AG09319 (cell line): ENCODE measurements around the gene FOXP1.

ENCODE experiments used
- DNase-seq: peaks from one replicate; pipeline ENCODE4 v3.0.0-alpha.2; 2010; ENCODE audit warnings: low read depth; ENCODE audit errors: extremely low read depth
- TF ChIP-seq, protein P1 (sequence below): IDR thresholded peaks from 2 replicates; pipeline ENCODE4 v1.5.1; 2011; ENCODE audit warnings: low read depth, mild to moderate bottlenecking, inconsistent platforms, low read length, moderate library complexity

FOXP1 gene

DNA sequence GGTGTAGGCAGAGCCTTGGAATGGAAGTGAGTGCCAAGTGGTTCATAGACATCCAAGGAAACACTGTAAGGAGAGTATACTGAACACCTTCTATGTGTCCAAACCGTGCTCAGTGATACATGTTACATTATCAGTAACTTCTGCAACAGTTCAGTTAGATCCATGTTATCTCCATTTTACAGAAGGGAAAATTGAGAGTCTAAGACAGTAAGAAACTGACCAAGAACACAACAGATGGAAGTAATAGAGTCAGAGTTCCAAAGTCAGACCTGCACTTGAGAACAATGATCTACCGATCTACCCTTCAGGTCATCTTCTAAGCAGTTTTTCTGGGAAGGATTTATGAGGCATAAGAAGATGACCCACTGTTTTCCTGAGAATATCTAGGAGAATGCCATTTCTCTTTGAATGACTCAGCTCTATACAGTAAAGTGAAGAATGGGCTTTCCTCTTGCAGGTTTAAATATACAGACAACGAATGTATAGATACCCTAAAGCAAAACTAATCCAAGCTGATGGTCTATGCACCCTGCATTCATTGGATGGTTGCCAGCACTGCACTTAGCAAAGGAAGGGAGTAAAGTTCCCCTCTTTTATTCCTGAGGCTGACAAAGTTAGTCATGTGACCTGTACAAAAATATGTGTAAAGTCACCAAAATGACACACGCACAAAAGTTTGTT lies 667.0 kb downstream of the FOXP1 start:
- TF ChIP-seq, protein P1, sequence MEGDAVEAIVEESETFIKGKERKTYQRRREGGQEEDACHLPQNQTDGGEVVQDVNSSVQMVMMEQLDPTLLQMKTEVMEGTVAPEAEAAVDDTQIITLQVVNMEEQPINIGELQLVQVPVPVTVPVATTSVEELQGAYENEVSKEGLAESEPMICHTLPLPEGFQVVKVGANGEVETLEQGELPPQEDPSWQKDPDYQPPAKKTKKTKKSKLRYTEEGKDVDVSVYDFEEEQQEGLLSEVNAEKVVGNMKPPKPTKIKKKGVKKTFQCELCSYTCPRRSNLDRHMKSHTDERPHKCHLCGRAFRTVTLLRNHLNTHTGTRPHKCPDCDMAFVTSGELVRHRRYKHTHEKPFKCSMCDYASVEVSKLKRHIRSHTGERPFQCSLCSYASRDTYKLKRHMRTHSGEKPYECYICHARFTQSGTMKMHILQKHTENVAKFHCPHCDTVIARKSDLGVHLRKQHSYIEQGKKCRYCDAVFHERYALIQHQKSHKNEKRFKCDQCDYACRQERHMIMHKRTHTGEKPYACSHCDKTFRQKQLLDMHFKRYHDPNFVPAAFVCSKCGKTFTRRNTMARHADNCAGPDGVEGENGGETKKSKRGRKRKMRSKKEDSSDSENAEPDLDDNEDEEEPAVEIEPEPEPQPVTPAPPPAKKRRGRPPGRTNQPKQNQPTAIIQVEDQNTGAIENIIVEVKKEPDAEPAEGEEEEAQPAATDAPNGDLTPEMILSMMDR: no peak
- no peak for DNase-seq

DNA sequence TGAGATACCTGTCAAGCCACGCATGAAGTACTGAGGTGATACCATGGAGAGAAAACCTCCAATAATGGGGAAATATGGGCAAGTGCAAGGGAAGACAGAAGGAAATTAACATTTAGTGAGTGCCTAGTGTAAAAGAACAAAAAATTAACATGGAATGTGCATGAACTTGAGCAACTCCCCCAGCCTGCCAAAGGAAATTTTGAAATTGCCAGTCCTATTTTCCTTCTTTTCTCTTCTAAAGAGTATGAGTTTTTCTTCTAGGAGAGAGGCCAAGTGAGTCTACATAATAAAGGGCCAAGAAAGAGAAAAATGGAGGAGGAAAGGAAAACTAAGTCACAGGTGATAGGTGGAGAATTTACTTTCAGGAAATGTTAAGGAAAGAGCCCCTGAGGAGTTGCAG lies 668.7 kb downstream of the FOXP1 start:
- TF ChIP-seq, protein P1: no peak
- no peak for DNase-seq

DNA sequence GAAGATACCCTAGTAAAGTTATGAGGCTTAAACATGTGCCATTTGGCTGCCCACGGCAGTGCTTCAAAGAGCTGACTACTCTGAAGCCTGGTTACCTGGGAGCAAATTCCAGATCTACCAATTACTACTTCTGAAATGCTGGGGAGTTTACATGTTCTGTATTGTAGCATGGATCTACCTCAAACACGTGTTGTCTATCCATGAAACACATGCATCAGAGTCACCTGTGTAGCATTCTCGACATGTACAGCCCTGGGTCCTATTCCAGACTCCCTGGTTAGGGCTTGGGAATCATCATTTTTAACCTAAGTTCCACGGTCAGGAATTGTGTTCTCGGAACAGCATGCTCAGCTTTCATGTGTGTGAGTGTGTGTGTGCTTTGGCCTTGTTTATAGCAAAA lies 671.8 kb downstream of the FOXP1 start:
- TF ChIP-seq, protein P1: no peak
- no peak for DNase-seq

DNA sequence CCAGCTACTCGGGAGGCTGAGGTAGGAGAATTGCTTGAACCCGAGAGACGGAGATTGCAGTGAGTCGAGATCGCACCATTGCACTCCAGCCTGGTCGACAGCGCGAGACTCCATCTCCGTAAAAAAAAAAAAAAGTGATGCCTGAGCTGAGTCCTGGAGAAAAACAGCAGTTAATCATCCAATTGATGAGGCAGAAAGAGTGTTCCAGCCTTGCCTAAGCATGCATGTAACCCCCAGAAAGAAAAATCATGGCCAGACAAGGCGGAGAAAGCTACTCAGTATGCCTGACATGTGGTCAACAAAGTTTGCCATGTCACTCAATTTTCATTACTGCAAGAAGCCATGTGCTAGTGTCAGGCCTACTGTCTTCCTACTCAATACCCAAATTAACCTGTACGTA lies 678.0 kb downstream of the FOXP1 start:
- DNase-seq: no peak
- TF ChIP-seq, protein P1: no peak
